ENCODE results near the gene NANOS2. TPM values are rescaled to one million over a fixed set of nuclear protein-coding genes. Genes with fewer than 3 reads are reported as not detected.

Gene NANOS2
- total and polyA plus RNA-seq, 2 of the 13 experiments (the other 11 are each of a cell fraction or from before 2014, with no cell fraction given): not detected

GRCh38 chr19:45902651-45903625 is 11.6 kb downstream of the NANOS2 start (continued):
- 0 out of 2 replicates have a peak, but pooled peaks have one; percentile 28 for TF ChIP-seq NFKBIZ (CRISPR knock-in tag; IDR thresholded peaks at IDR 0.05)
- 0 out of 4 replicates have a peak, but pooled peaks of 1 of the 2 experiments have one; percentile 13 for TF ChIP-seq HMGXB4 (CRISPR knock-in tag; IDR thresholded peaks at IDR 0.05; ENCODE audit: borderline replicate concordance in 1 of 2, low read depth in 1 of 2)
- TF ChIP-seq ZNF414 (CRISPR knock-in tag; IDR thresholded peaks at IDR 0.05): 0 out of 2 replicates have a peak, but pooled peaks have one; percentile 6
- 0 out of 2 replicates have a peak, but pooled peaks have one; percentile 28 for TF ChIP-seq ZNF777 (CRISPR knock-in tag; IDR thresholded peaks at IDR 0.05)
- TF ChIP-seq THRA (CRISPR knock-in tag; IDR thresholded peaks at IDR 0.05; ENCODE audit: borderline replicate concordance): peak; percentile 19; the same call in 1 of the 2 replicates
- no peak for TF ChIP-seq ZNF577 (CRISPR knock-in tag; IDR thresholded peaks at IDR 0.05; ENCODE audit: borderline replicate concordance, low read depth)
- no peak for TF ChIP-seq RAD51 (IDR thresholded peaks at IDR 0.05; ENCODE audit: borderline replicate concordance)
- TF ChIP-seq SOX13 (IDR thresholded peaks at IDR 0.05): no peak
- peak in 1 of 2 experiments; percentile 16; a peak in 1 of 4 replicates for TF ChIP-seq SOX13 (CRISPR knock-in tag; conservative IDR thresholded peaks at IDR 0.05 in 1 of 2, IDR thresholded peaks at IDR 0.05 in 1 of 2)
- no peak for TF ChIP-seq PBX2 (CRISPR knock-in tag; IDR thresholded peaks at IDR 0.05)
- peak; percentile 42 for TF ChIP-seq TBX2 (CRISPR knock-in tag; IDR thresholded peaks at IDR 0.05; ENCODE audit: borderline replicate concordance)
- no peak for TF ChIP-seq RELA (CRISPR knock-in tag; IDR thresholded peaks at IDR 0.05)
- peak; percentile 82 for TF ChIP-seq PHF8 (CRISPR knock-in tag; IDR thresholded peaks at IDR 0.05)
- TF ChIP-seq RBAK (CRISPR knock-in tag; IDR thresholded peaks at IDR 0.05): no peak
- TF ChIP-seq SAP130 (CRISPR knock-in tag; IDR thresholded peaks at IDR 0.05; ENCODE audit: low read depth): peak; percentile 22; the same call in 1 of the 2 replicates
- TF ChIP-seq POLR2A (IDR thresholded peaks at IDR 0.05; ENCODE audit: insufficient read depth in 1 of 2, low read depth in 2 of 2, low read length in 2 of 2): peak; percentile 21 to 70; a peak in 2 of 4 replicates
- 0 out of 2 replicates have a peak, but pooled peaks have one; percentile 38 for TF ChIP-seq SMAD9 (CRISPR knock-in tag; IDR thresholded peaks at IDR 0.05)
- no peak for TF ChIP-seq HNRNPL (IDR thresholded peaks at IDR 0.05; ENCODE audit: low read depth, low read length)
- 0 out of 2 replicates have a peak, but pooled peaks have one; percentile 3 for TF ChIP-seq PITX1 (CRISPR knock-in tag; IDR thresholded peaks at IDR 0.05)
- no peak for TF ChIP-seq NR2F2 (IDR thresholded peaks at IDR 0.05; ENCODE audit: borderline replicate concordance, low read depth)
- peak; percentile 30; the same call in 1 of the 2 replicates for TF ChIP-seq YEATS2 (CRISPR knock-in tag; IDR thresholded peaks at IDR 0.05; ENCODE audit: borderline replicate concordance)
- TF ChIP-seq NONO (IDR thresholded peaks at IDR 0.05): no peak
- peak; percentile 61; the same call in 1 of the 2 replicates for TF ChIP-seq NONO (CRISPR knock-in tag; conservative IDR thresholded peaks at IDR 0.05)

Measured in HepG2 (cell line).